Caco-2 (cell line): ENCODE data around the gene EEIG2. TPM values are rescaled to one million over a fixed set of nuclear protein-coding genes. Genes with fewer than 3 reads are reported as not detected.
"Not testable (repeated sequence)": the region's sequence is repeated elsewhere in the genome, so short reads cannot be mapped to it uniquely, and the experiment has no call there.

ENCODE experiments used
- BruUV-seq: library from RNA; stranded (reverse); fragments of 400-500 nt; replicated peaks from 2 replicates; lab custom pipeline; 2021; lab: Mats Ljungman, UMichigan
- CTCF ChIA-PET: fragments of 300-600 bp; sonication (Branson Sonifier 250); formaldehyde crosslinking; loops from one replicate; lab custom pipeline; 2022; ENCODE audit warnings: antibody characterized with exemption; lab: Charles Lee
- POLR2A ChIA-PET: fragments of 300-600 bp; sonication (Branson Sonifier 250); formaldehyde crosslinking; loops from one replicate; lab custom pipeline; 2022; ENCODE audit warnings: antibody characterized with exemption; lab: Charles Lee
- DNase-seq, 2 experiments: peaks; one replicate each; pipeline versions ENCODE4 v3.0.0 to v3.0.0-alpha.2; 2020 to 2022
- H3K27me3 ChIP-seq: replicated peaks from 2 replicates; pipeline ENCODE4 v1.6.0; 2011; ENCODE audit warnings: low read length; ENCODE audit not compliant: control insufficient read depth, insufficient read depth
- H3K36me3 ChIP-seq: 2 replicates; pipeline ENCODE4 v1.5.1; 2011; ENCODE audit warnings: low read length; ENCODE audit not compliant: control insufficient read depth, insufficient read depth
- H3K4me1 ChIP-seq: fragments of 250-450 bp; sonication (Bioruptor Pico); 2 replicates; pipeline ENCODE4 v1.5.1; 2020; ENCODE audit warnings: mild to moderate bottlenecking
- H3K4me3 ChIP-seq: 2 replicates; pipeline ENCODE4 v1.5.1; 2011; ENCODE audit warnings: low read depth, mild to moderate bottlenecking, control low read depth, low read length
- H3K9me3 ChIP-seq: fragments of 250-450 bp; sonication (Bioruptor Pico); 2 replicates; pipeline ENCODE4 v1.5.1; 2020; ENCODE audit warnings: mild to moderate bottlenecking, moderate library complexity
- H3K27ac Mint-ChIP-seq: one replicate; pipeline ENCODE4 v1.8.0; 2022; ENCODE audit warnings: mixed read lengths; ENCODE audit not compliant: unreplicated experiment
- H3K27me3 Mint-ChIP-seq: one replicate; pipeline ENCODE4 v1.8.0; 2022; ENCODE audit warnings: mixed read lengths; ENCODE audit not compliant: insufficient read depth, unreplicated experiment
- H3K36me3 Mint-ChIP-seq: one replicate; pipeline ENCODE4 v1.8.0; 2022; ENCODE audit warnings: mild to moderate bottlenecking, mixed read lengths; ENCODE audit not compliant: insufficient read depth, unreplicated experiment
- H3K4me1 Mint-ChIP-seq: one replicate; pipeline ENCODE4 v1.8.0; 2022; ENCODE audit warnings: low read depth, mixed read lengths; ENCODE audit not compliant: unreplicated experiment
- H3K4me3 Mint-ChIP-seq: one replicate; pipeline ENCODE4 v1.8.0; 2022; ENCODE audit warnings: mild to moderate bottlenecking, moderate library complexity, mixed read lengths; ENCODE audit not compliant: unreplicated experiment
- H3K9me3 Mint-ChIP-seq: one replicate; pipeline ENCODE4 v1.8.0; 2022; ENCODE audit warnings: mixed read lengths; ENCODE audit not compliant: unreplicated experiment
- intact Hi-C: fragments of 100-400 bp; cut with micrococcal nuclease; formaldehyde crosslinking; loops from one replicate; pipeline ENCODE4 v1.10.0; 2022; ENCODE audit not compliant: unreplicated experiment
- total RNA-seq: library from RNA; stranded (reverse); gene quantifications from 2 replicates; pipeline ENCODE4 v1.2.3, GENCODE V29; 2022
- TF ChIP-seq, protein P1 (sequence below), 2 experiments: fragments of 200-600 bp in 1 of 2; IDR thresholded peaks; 1 replicate in 1 of 2; 2 replicates in 1 of 2; pipeline versions ENCODE4 v1.5.1 to v1.8.0; 2011 to 2022; ENCODE audit warnings: antibody characterized with exemption in 1 of 2, control low read depth in 1 of 2, inconsistent platforms in 1 of 2, low read depth in 1 of 2, low read length in 1 of 2, mild to moderate bottlenecking in 1 of 2, moderate library complexity in 1 of 2; ENCODE audit not compliant: insufficient read depth in 1 of 2, severe bottlenecking in 1 of 2, unreplicated experiment in 1 of 2

Gene EEIG2
- total RNA-seq, 1 experiment from 2014 or later, result 3.1 TPM

DNA sequence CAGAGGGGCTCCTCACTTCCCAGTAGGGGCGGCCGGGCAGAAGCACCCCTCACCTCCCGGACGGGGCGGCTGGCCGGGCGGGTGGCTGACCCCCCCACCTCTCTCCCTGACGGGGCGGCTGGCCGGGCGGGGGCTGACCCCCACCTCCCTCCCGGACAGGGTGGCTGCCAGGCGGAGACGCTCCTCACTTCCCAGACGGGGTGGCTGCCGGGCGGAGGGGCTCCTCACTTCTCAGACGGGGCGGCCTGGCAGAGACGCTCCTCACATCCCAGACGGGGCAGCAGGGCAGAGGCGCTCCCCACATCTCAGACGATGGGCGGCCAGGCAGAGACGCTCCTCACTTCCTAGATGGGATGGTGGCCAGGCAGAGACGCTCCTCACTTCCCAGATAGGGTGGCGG lies 23.9 kb upstream of the EEIG2 start:
- intact Hi-C loops, result loop anchor here (2.0 kb wide), 1 partner anchor 25 kb away; the partner anchor contains the start of gene EEIG2
- POLR2A ChIA-PET, result not testable (repeated sequence)

DNA sequence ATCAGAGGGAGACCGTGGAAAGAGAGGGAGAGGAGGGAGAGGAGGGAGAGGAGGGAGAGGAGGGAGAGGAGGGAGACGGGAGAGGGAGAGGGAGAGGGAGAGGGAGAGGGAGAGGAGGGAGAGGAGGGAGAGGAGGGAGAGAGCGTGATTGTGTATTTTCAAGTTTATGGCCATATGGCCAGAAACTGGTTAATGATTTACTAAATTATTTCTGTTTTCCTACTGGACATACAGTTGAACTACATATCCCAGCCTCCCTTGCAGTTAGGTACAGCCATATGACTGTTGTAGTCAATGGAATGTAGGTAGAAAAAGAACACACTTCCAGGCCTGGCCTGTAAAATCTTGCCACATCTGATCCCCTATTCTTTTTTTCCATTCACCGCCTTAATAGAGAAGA lies 23.1 kb upstream of the EEIG2 start:
- H3K4me3 Mint-ChIP-seq, result peak overlapping the region; percentile 58
- H3K4me3 ChIP-seq, H3K27me3 ChIP-seq, H3K36me3 ChIP-seq, H3K9me3 Mint-ChIP-seq, H3K36me3 Mint-ChIP-seq, BruUV-seq, H3K4me1 ChIP-seq, H3K27me3 Mint-ChIP-seq, POLR2A ChIA-PET, H3K9me3 ChIP-seq: not testable (repeated sequence)
- peak overlapping the region; percentile 67 for H3K27ac Mint-ChIP-seq
- CTCF ChIA-PET, result interaction anchor here (0.7 kb wide), 1 partner anchor 24 kb away, joined by 12 read pairs; no protein-coding TSS in a partner anchor
- peaks cover 14% of the 10 kb centered on the region for H3K4me1 Mint-ChIP-seq
- DNase-seq, result peak; percentile 47 to 51
- intact Hi-C loops, result loop anchor here (2.0 kb wide), 1 partner anchor 24 kb away; the partner anchor contains the start of gene EEIG2

More for the DNA sequence above, 23.9 kb upstream of the EEIG2 start:
- H3K4me3 ChIP-seq, H3K9me3 ChIP-seq, H3K27ac Mint-ChIP-seq, H3K36me3 Mint-ChIP-seq, H3K4me3 Mint-ChIP-seq, DNase-seq, H3K4me1 ChIP-seq, BruUV-seq, H3K9me3 Mint-ChIP-seq, H3K27me3 ChIP-seq, H3K36me3 ChIP-seq, H3K27me3 Mint-ChIP-seq: not testable (repeated sequence)
- CTCF ChIA-PET, result interaction anchor here (0.7 kb wide), 1 partner anchor 24 kb away, joined by 12 read pairs; no protein-coding TSS in a partner anchor
- H3K4me1 Mint-ChIP-seq, result peaks cover 14% of the 10 kb centered on the region

DNA sequence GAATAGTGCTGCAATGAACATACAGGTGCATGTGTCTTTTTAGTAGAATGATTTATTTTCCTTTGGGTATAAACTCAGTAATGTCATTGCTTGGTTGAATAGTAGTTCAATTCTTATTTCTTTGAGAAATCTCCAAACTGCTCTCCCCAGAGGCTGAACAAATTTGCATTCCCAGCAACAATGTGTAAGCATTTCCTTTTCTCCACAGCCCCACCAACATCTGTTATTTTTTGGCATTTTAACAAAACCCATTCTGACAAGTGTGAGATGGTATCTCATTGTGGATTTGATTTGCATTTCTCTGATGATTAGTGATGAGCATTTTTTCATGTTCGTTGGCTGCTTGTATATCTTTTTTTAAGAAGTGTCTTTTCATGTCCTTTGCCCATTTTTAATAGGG lies 21.9 kb upstream of the EEIG2 start:
- Mint-ChIP-seq H3K27ac (no peak overlapping the region), H3K4me1 (peaks cover 14% of the 10 kb centered on the region), H3K36me3 (no peaks in the 10 kb centered on the region), H3K4me3 (no peak overlapping the region), H3K9me3 (peaks cover 8% of the 10 kb centered on the region), H3K27me3 (peaks cover 3% of the 10 kb centered on the region)
- BruUV-seq, result no TSS peak
- peaks cover 3% of the 10 kb centered on the region; the same call in 1 of the 2 replicates for H3K4me1 ChIP-seq
- intact Hi-C loops, result loop anchor here (2.0 kb wide), 1 partner anchor 23 kb away; the partner anchor contains the start of gene EEIG2
- no peak overlapping the region for H3K4me3 ChIP-seq
- no peaks in the 10 kb centered on the region for H3K36me3 ChIP-seq
- H3K9me3 ChIP-seq, result no peaks in the 10 kb centered on the region
- no peak for DNase-seq
- TF ChIP-seq, protein P1, sequence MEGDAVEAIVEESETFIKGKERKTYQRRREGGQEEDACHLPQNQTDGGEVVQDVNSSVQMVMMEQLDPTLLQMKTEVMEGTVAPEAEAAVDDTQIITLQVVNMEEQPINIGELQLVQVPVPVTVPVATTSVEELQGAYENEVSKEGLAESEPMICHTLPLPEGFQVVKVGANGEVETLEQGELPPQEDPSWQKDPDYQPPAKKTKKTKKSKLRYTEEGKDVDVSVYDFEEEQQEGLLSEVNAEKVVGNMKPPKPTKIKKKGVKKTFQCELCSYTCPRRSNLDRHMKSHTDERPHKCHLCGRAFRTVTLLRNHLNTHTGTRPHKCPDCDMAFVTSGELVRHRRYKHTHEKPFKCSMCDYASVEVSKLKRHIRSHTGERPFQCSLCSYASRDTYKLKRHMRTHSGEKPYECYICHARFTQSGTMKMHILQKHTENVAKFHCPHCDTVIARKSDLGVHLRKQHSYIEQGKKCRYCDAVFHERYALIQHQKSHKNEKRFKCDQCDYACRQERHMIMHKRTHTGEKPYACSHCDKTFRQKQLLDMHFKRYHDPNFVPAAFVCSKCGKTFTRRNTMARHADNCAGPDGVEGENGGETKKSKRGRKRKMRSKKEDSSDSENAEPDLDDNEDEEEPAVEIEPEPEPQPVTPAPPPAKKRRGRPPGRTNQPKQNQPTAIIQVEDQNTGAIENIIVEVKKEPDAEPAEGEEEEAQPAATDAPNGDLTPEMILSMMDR (IDR thresholded peaks at IDR 0.05; ENCODE audit: insufficient read depth in 1 of 2, low read depth in 1 of 2, low read length in 1 of 2, severe bottlenecking in 1 of 2, unreplicated experiment in 1 of 2), result no peak
- H3K27me3 ChIP-seq, result no peaks in the 10 kb centered on the region
- POLR2A ChIA-PET, result no interaction called here
- CTCF ChIA-PET, result no interaction called here

DNA sequence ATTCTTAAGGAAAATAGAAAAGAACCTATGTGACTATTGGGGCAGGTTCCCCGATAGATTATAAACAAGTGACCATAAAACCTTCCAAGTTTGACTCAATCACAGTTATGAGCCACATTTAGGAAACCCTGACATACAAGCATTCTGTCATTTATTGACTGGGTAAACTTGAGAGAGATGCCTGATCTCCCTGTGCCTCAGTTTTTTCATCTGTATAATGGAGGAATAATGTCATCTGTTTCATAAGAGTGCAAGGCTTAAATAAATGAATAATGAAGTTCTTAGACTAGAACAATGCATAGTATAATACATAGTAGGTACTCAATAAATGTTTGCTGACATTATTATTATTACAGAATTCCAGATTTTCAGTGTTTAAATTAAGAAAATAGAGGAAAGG lies 18.9 kb upstream of the EEIG2 start:
- Histone ChIP-seq H3K4me1 (peaks cover 3% of the 10 kb centered on the region; the same call in 1 of the 2 replicates), H3K36me3 (no peaks in the 10 kb centered on the region), H3K27me3 (no peaks in the 10 kb centered on the region), H3K4me3 (no peak overlapping the region), H3K9me3 (no peaks in the 10 kb centered on the region)
- TF ChIP-seq, protein P1 (IDR thresholded peaks at IDR 0.05; ENCODE audit: insufficient read depth in 1 of 2, low read depth in 1 of 2, low read length in 1 of 2, severe bottlenecking in 1 of 2, unreplicated experiment in 1 of 2), result no peak
- BruUV-seq, result no TSS peak
- no peaks in the 10 kb centered on the region for H3K36me3 Mint-ChIP-seq
- intact Hi-C loops, result no loop called here
- H3K4me3 Mint-ChIP-seq, result no peak overlapping the region
- CTCF ChIA-PET, result no interaction called here
- peaks cover 10% of the 10 kb centered on the region for H3K27me3 Mint-ChIP-seq
- DNase-seq, result no peak
- POLR2A ChIA-PET, result no interaction called here
- H3K27ac Mint-ChIP-seq, result no peak overlapping the region
- peaks cover 8% of the 10 kb centered on the region for H3K9me3 Mint-ChIP-seq
- peaks cover 6% of the 10 kb centered on the region for H3K4me1 Mint-ChIP-seq
